GM13976 (cell line): ENCODE measurements around the gene SKIDA1.
A peak's percentile ranks its signal among the peaks of the same experiment; 100 is the strongest.
"Not testable (repeated sequence)": the region's sequence is repeated elsewhere in the genome, so short reads cannot be mapped to it uniquely, and the experiment has no call there.

Experiments
- DNase-seq: peaks from one replicate; pipeline ENCODE4 v3.0.0; 2012; ENCODE audit warnings: low spot score
- CTCF ChIP-seq: IDR thresholded peaks from 2 replicates; pipeline ENCODE4 v1.5.1; 2012; ENCODE audit warnings: borderline replicate concordance, mild to moderate bottlenecking; ENCODE audit not compliant: insufficient read depth; ENCODE audit errors: extremely low read depth, missing control alignments, control extremely low read depth
- in situ Hi-C: fragments of 300-500 bp; cut with MboI; formaldehyde crosslinking; loops from one replicate; pipeline ENCODE4 v1.12.0; 2022; ENCODE audit warnings: low sequenced_read_pairs, mixed read lengths, inconsistent platforms; ENCODE audit not compliant: unreplicated experiment

SKIDA1 gene

GRCh38 chr10:21547246-21547645, 21.8 kb upstream of the SKIDA1 start:
- DNase-seq: no peak
- TF ChIP-seq CTCF: no peak
- in situ Hi-C loops: no loop called here

- not testable (repeated sequence) for DNase-seq
Observed at GRCh38 chr10:21540701-21541100, 15.2 kb upstream of the SKIDA1 start.

GRCh38 chr10:21536874-21537273, 11.4 kb upstream of the SKIDA1 start:
- TF ChIP-seq CTCF: no peak
- no peak for DNase-seq
- in situ Hi-C loops: no loop called here

More at GRCh38 chr10:21540701-21541100, 15.2 kb upstream of the SKIDA1 start:
- in situ Hi-C loops: not testable (repeated sequence)

GRCh38 chr10:21535976-21536375, 10.5 kb upstream of the SKIDA1 start:
- DNase-seq, in situ Hi-C loops: not testable (repeated sequence)

GRCh38 chr10:21535494-21535965, 10.0 kb upstream of the SKIDA1 start:
- no peak for TF ChIP-seq CTCF
- in situ Hi-C loops: no loop called here
- no peak for DNase-seq

- peak; percentile 64 for DNase-seq
- TF ChIP-seq CTCF: no peak
- in situ Hi-C loops: no loop called here
Observed at GRCh38 chr10:21534604-21535493, 9.4 kb upstream of the SKIDA1 start.

- in situ Hi-C loops: no loop called here
- no peak for TF ChIP-seq CTCF
- DNase-seq: no peak
Observed at GRCh38 chr10:21534280-21534586, 8.8 kb upstream of the SKIDA1 start.
